SKM-1 treated with dmso at 0.1 percent for 144 hours (cell line): ENCODE results near the gene SLC17A9.
"Not testable (repeated sequence)": the region's sequence is repeated elsewhere in the genome, so short reads cannot be mapped to it uniquely, and the experiment has no call there.

Experiments
- DNase-seq: peaks from one replicate; lab custom pipeline; 2025; ENCODE audit not compliant: unreplicated experiment; lab: John Stamatoyannopoulos, UW

The SLC17A9 gene

DNA sequence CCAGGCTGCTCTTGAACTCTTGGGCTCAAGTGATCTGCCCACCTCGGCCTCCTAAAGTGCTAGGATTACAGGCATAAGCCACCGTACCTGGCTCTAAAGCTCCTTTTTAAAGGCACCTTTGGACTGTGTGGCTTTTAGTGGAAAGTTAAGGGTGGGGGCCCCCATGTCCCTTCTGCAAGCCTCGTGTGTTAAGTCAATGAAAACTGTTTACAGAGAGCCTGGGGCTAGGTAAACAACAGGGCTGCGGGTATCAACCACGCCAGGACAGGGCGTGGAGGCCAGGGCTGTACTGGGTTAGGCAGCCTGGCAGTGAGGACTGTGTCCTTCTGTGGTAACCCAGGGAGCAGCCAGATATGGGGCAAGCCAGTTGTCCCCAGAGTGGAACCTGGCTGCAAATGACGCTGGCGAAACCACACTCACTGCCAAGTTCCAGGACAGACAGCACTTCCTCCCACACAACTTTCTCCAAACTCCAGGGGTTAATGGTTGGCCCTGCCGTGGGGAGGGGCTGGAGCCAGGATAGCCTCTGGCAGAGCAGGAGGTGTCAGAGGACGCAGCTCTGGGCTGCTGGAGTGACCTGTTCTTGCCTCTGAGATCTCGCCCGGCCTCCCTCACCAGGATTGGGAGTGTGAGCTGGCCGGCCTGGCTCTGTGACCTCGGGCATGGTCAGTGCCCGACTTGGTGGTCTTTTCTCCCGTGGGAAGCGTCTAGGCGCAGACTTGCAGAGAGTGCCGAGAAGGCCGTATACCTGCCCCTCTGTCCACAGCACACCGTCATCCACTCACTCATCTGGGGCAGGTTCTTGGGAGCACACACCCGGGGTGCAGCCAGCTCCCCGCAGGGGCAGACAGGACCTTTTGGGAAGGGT is 3.2 kb downstream of the SLC17A9 start:
- DNase-seq: no peak

GRCh38 chr20:62956387-62957135 is 4.1 kb downstream of the SLC17A9 start:
- DNase-seq: no peak

- DNase-seq: no peak
Observed at GRCh38 chr20:62957136-62958117, 4.9 kb downstream of the SLC17A9 start.

DNA sequence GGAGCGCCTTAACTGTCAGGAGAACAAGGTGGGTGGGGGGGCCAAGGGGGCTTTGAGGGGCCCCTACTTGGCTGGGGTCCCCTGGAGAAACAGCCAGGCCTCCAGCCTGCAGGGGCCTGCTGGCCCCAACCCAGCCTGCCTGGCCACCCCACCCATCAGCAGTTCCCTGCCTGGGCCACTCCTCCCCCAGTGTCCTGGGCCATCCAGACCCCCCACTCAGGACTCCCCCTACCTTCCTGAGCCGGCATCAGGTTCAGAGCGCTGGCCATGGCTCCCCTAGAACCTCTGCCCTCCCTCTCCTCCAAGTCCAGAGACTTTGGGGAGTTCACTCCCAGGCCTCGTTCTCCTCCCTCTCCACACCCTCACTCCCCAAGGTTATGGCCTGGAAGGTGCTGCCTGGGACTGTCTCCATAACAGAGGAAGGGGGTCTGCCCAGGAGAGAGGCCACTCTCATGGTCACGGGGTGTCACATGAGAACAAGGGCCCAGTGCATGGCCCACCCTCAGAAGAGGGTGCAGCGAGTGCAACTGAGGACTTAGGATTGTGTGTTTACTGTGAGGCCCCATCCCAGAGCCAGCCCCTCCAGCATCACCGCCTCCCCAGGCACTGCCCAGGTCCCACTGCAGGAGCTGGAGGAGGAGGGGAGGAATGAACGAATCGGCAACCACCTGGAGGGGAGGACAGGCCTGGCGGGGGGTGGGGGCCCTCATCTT is 6.0 kb downstream of the SLC17A9 start:
- DNase-seq: no peak

DNA sequence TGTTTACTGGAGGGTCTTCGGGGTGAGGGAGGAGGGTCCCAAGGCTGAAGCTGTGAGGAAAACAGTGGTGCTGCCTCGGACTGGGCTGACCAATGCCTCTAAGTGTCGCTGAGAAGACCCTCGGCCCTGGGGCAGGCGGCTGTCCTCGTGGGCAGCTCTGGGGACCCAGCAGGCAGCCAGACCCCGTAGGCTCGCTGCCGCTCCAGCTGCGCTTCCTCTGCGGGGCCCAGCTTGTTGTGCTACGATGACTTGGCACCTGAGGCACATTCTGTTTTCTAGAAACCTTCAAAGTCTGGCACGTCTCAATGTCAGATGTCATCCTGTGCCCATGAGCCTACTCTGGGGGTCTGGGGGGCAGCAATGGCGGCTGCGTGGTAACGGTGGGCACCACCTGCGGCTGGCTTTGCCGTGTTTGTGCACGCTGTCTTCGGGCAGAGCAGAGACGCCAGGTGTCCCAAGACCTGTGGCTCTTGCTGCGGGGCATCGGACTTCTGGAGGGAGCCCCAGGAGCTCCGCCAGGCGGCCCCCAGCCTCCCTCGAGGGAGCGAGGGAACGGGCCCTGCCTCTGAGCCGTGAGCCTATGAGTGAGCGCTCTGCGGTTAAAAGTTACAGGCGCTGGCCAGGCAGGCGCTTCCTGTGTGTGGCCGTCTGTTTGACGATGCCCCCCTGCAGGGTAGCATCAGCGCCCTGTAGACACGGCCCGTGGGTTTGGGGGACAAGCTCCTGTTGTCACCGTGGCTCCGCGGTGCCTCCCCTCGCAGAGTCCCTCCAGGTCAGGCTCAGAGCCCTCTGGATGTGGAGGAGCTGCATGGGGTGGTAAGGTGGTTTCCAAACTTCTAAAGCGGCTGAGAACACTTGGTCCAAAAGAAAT is 6.8 kb downstream of the SLC17A9 start:
- DNase-seq: no peak

- DNase-seq: no peak
Observed at GRCh38 chr20:62959998-62960436, 7.5 kb downstream of the SLC17A9 start.

- not testable (repeated sequence) for DNase-seq
Observed at GRCh38 chr20:62960446-62961309, 8.2 kb downstream of the SLC17A9 start.

GRCh38 chr20:62961310-62961783 is 8.8 kb downstream of the SLC17A9 start:
- DNase-seq: no peak

DNA sequence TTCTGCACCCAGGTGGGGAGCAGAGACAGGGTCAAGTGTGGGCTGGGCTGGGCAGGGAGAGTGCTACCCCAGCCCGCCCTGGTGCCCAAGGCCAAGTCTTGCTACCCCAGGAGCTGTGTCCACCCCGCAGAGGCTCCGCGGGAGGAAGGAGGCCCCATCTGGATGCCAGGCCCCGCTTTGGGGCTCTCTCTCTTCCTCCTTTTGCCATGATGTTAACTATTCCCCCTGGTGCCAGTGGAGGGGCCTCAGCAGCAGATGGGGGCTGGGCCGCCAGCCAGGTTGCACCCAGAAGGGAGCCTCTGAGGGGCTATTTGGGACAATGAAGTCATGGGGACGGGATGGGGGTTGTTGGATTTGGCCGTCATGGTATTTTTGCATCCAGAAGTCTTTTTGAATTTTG is 9.3 kb downstream of the SLC17A9 start:
- DNase-seq: no peak

GRCh38 chr20:62962221-62962879 is 9.8 kb downstream of the SLC17A9 start:
- no peak for DNase-seq

DNA sequence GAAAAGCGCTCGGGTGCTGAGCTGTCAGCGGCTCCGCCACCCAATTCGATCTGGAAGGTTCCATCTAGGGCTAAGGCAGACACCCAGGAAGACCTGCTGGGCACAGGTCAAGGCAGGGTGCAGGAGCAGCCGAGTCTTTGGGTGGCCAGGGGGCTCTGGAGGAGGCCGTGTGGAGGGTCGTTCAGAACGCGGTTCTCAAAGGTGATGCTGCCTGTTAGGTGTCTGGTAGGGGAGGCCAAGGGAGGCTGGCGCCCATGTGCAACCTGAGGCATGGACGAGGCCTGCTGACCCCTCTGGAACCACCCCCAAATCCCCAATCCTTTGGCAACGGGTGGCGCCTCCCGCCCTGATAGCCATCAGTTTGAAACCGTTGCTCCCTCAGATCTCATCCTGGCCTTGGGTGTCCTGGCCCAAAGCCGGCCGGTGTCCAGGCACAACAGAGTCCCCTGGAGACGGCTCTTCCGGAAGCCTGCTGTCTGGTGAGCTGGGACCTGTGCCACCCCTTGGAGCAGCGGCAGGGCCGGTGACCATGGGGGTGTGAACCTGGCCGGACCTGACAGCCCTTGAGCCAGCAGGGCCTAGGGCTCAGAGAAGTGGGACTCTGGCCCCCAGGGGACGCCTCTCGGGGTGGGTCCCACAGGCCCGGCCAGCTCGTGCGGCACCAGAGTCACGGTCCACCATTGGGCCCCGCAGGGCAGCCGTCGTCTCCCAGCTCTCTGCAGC is 10.5 kb downstream of the SLC17A9 start:
- no peak for DNase-seq

DNA sequence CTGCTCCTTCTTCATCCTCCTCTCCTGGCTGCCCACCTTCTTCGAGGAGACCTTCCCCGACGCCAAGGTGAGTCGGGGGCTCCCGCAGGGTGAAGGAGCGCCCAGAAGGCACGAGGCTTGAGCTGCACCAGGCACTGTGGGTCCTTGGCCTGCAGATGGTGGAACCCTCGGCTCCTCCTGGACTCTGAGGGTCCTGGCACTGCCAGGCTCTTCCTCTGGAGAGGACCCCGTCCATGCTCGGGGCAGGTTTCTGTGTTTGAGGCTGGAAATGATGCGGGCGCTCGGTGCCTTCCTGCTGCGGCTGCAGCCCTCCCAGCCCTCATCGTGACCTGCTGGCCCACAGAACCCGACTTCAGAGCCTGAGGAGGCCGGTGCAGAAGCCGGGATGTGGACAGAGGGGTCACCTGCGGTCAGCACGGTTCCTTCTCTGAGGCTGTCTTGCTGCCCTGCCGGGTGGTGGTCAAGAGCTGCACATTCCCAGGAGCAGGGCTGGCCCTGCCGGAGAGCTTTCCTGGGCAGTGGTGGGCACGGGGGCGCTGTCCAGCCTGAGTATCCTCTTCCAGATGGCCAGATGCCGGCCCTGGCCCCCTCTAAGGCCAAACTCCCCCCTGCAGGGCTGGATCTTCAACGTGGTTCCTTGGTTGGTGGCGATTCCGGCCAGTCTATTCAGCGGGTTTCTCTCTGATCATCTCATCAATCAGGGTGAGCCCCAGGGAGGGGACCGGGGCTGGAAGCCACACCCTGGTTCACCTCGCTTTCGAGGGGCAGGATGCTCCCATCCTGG is 11.3 kb downstream of the SLC17A9 start:
- DNase-seq: no peak

DNA sequence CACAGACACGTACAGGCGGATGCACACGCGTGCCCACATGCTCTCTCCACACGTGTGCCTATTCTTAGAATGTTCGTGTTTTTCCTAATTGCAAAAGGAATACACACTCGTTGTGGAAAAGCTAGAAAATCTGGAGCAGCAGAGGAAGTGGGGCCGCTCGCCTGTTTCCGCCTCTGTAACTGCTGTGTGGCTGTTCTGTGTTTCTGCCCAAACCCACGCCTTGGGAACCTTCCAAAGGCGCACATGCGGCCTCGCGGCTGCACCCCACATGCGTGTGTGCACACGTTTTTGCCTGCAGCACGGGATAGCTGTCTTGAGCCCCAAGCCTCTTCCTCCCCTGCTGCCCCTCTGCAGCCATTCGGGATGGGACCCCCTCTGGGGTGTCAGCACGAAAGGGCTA is 12.2 kb downstream of the SLC17A9 start:
- no peak for DNase-seq

DNA sequence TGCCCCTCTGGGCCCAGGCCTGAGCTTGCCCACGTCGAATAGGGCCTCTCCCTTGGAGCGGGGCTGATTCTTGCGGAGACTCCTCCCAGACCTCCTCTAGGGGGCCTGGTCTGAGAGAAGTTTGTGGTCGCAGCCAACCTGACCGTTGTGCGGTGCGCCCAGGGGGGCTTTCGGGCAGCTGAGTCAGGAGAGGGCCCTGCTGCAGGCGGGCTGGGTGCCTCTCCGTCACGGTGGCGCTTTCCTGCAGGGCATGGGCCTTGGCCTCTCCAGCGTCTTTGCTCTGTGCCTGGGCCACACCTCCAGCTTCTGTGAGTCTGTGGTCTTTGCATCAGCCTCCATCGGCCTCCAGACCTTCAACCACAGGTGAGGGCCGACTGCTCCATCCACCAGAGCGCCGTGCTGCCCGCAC is 12.9 kb downstream of the SLC17A9 start:
- no peak for DNase-seq

DNA sequence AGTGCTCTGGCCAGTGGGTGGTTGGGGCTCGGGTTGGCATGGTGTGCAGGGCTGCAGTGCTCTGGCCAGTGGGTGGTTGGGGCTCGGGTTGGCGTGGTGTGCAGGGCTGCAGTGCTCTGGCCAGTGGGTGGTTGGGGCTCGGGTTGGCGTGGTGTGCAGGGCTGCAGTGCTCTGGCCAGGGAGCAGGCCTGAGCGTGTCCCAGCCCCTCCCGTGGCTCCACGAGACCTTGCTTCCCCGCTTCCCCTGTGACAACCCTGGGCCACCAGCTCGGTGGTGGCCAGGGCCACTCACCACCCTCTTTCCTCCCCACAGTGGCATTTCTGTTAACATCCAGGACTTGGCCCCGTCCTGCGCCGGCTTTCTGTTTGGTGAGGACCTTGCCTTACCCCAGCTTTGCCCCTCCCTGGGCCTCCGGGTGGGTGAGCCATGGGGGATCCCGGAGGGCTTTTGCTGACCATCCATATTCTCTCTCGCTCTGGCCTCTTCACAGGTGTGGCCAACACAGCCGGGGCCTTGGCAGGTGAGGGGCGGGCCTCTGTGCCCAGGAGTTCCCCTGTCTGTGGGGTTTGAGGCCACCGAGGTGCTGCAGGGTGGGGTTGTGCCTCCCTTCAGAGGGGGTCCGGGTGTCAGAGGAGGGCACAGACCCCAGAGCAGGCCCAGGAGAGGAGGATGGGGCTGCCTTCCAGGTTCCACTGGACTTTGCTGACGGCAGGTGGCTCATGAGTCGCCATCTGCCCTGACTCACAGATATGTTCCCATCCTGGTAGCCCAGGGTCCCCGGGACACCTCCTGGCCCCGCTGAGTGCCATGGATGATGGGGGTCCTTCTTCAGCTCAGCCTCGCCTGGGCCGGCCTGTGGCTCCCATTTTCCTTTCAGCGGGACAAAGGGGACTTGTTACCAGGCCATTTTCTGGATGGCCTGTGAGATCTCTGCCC is 14.0 kb downstream of the SLC17A9 start:
- DNase-seq: no peak
